HCT116 (cell line): ENCODE measurements around the gene SYT7. TPM values are rescaled to one million over a fixed set of nuclear protein-coding genes. Genes with fewer than 3 reads are reported as not detected.

Experiments used
- ATAC-seq: fragments of 200-7000 bp; cut with Tn5 transposase; 2 replicates; pipeline ENCODE4 v1.9.1; 2020; ENCODE audit warnings: mild to moderate bottlenecking, moderate library complexity
- BruUV-seq: library from RNA; stranded (reverse); fragments of 400-500 nt; replicated peaks from 2 replicates; lab custom pipeline; 2021; lab: Mats Ljungman, UMichigan
- CTCF ChIA-PET: fragments of 300-600 bp; sonication (Branson Sonifier 250); formaldehyde crosslinking; loops from one replicate; lab custom pipeline; 2021; ENCODE audit warnings: antibody characterized with exemption; lab: Charles Lee
- POLR2A ChIA-PET: fragments of 300-600, 350-600 bp; sonication (Branson Sonifier 250); formaldehyde crosslinking; loops from one replicate; lab custom pipeline; 2021; ENCODE audit warnings: antibody characterized with exemption; lab: Charles Lee
- RAD21 ChIA-PET, 2 experiments: fragments of 300-600 bp; sonication (Branson Sonifier 250); formaldehyde crosslinking; loops; one replicate each; lab custom pipeline; 2023; ENCODE audit warnings: low total read pairs in 2 of 2; ENCODE audit not compliant: uncharacterized antibody in 2 of 2, unreplicated experiment in 2 of 2, low non-redundant PET in 1 of 2; lab: Charles Lee
- DNase-seq: peaks from one replicate; pipeline ENCODE4 v3.0.0-alpha.2; 2010; ENCODE audit warnings: low read depth, low spot score
- H2AFZ ChIP-seq: fragments of 200-600 bp; shearing (Covaris generic), sonication (generic); 2 replicates; pipeline ENCODE4 v1.6.1; 2017; ENCODE audit warnings: low read depth, mixed run types, mixed read lengths, antibody characterized with exemption, low read length; ENCODE audit not compliant: poor library complexity, severe bottlenecking
- H3K27ac ChIP-seq: 2 replicates; pipeline ENCODE4 v1.5.1; 2012; ENCODE audit warnings: low read depth, low read length
- H3K27me3 ChIP-seq: fragments of 200-600 bp; sonication (generic); 2 replicates; pipeline ENCODE4 v1.6.1; 2016; ENCODE audit warnings: mixed run types, low read length, mixed read lengths; ENCODE audit not compliant: insufficient read depth
- H3K36me3 ChIP-seq, 2 experiments: fragments of 200-500 bp in 1 of 2; fragments of 200-600 bp in 1 of 2; sonication (Bioruptor generic) in 1 of 2; sonication (generic) in 1 of 2; 2 replicates each; pipeline versions ENCODE4 v1.5.1 to v1.6.1; 2014 to 2016; ENCODE audit warnings: low read length in 2 of 2, inconsistent platforms in 1 of 2, mixed read lengths in 1 of 2, mixed run types in 1 of 2; ENCODE audit not compliant: insufficient read depth in 2 of 2, control insufficient read depth in 1 of 2
- H3K4me1 ChIP-seq, 2 experiments: fragments of 200-600 bp in 1 of 2; sonication (generic) in 1 of 2; 2 replicates each; pipeline versions ENCODE4 v1.5.1 to v1.6.1; 2012 to 2017; ENCODE audit warnings: low read length in 2 of 2, inconsistent platforms in 1 of 2, mild to moderate bottlenecking in 1 of 2, mixed read lengths in 1 of 2, mixed run types in 1 of 2, moderate library complexity in 1 of 2; ENCODE audit not compliant: insufficient read depth in 2 of 2, control insufficient read depth in 1 of 2
- H3K4me2 ChIP-seq: fragments of 200-600 bp; sonication (generic); 2 replicates; pipeline ENCODE4 v1.6.1; 2017; ENCODE audit warnings: mixed run types, low read length, mixed read lengths
- H3K4me3 ChIP-seq, 2 experiments: fragments of 200-600 bp in 1 of 2; sonication (generic) in 1 of 2; replicated peaks in 1 of 2; 2 replicates each; pipeline ENCODE4 v1.5.1; 2011 to 2016; ENCODE audit warnings: low read length in 2 of 2, control low read depth in 1 of 2, low read depth in 1 of 2, mild to moderate bottlenecking in 1 of 2, mixed read lengths in 1 of 2, mixed run types in 1 of 2
- H3K79me2 ChIP-seq: fragments of 200-600 bp; sonication (generic); 2 replicates; pipeline ENCODE4 v1.6.1; 2017; ENCODE audit warnings: mild to moderate bottlenecking, mixed run types, low read length, moderate library complexity, mixed read lengths; ENCODE audit not compliant: insufficient read depth
- H3K9ac ChIP-seq: fragments of 200-600 bp; sonication (generic); 2 replicates; pipeline ENCODE4 v1.6.1; 2016; ENCODE audit warnings: low read length, mixed read lengths
- H3K9me2 ChIP-seq: fragments of 200-600 bp; sonication (generic), shearing (Covaris generic); 2 replicates; pipeline ENCODE4 v1.6.1; 2017; ENCODE audit warnings: mixed run types, mild to moderate bottlenecking, moderate library complexity; ENCODE audit not compliant: insufficient read depth
- H3K9me3 ChIP-seq, 2 experiments: fragments of 200-500 bp in 1 of 2; fragments of 200-600 bp in 1 of 2; sonication (Bioruptor generic) in 1 of 2; sonication (generic) in 1 of 2; 2 replicates each; pipeline ENCODE4 v1.6.1; 2014 to 2017; ENCODE audit warnings: low read length in 2 of 2, mixed read lengths in 2 of 2, inconsistent platforms in 1 of 2, low read depth in 1 of 2, mild to moderate bottlenecking in 1 of 2, mixed run types in 1 of 2, moderate library complexity in 1 of 2; ENCODE audit not compliant: control insufficient read depth in 1 of 2, insufficient read depth in 1 of 2
- H4K20me1 ChIP-seq: fragments of 200-600 bp; sonication (generic), shearing (Covaris generic); 2 replicates; pipeline ENCODE4 v1.6.1; 2017; ENCODE audit warnings: mixed run types, mild to moderate bottlenecking, moderate library complexity; ENCODE audit not compliant: insufficient read depth
- CTCF ChIP-seq, 3 experiments: fragments of 200-600 bp in 1 of 3; sonication (generic) in 1 of 3; IDR thresholded peaks in 2 of 3; conservative IDR thresholded peaks in 1 of 3; 2 replicates each; pipeline ENCODE4 v1.5.1; 2012 to 2017; ENCODE audit warnings: low read depth in 2 of 3, low read length in 2 of 3, antibody characterized with exemption in 1 of 3, borderline replicate concordance in 1 of 3, control low read depth in 1 of 3, mild to moderate bottlenecking in 1 of 3, mixed read lengths in 1 of 3, mixed run types in 1 of 3, moderate library complexity in 1 of 3; ENCODE audit not compliant: insufficient read depth in 1 of 3
- EZH2phosphoT487 ChIP-seq: fragments of 200-600 bp; IDR thresholded peaks from 2 replicates; pipeline ENCODE4 v1.6.1; 2018; ENCODE audit warnings: antibody characterized with exemption, borderline replicate concordance
- FOSL1 ChIP-seq: IDR thresholded peaks from 2 replicates; pipeline ENCODE4 v1.6.1; 2012; ENCODE audit warnings: low read depth
- POLR2AphosphoS5 ChIP-seq: IDR thresholded peaks from 2 replicates; pipeline ENCODE4 v1.6.1; 2011; ENCODE audit warnings: mild to moderate bottlenecking, low read depth, low read length, moderate library complexity
- SIN3A ChIP-seq: IDR thresholded peaks from 2 replicates; pipeline ENCODE4 v1.6.1; 2012; ENCODE audit warnings: low read depth
- SRF ChIP-seq: IDR thresholded peaks from 2 replicates; pipeline ENCODE4 v1.6.1; 2012; ENCODE audit warnings: low read depth
- intact Hi-C: fragments of 100-400 bp; cut with micrococcal nuclease; formaldehyde crosslinking; loops from 2 replicates; pipeline ENCODE4 v1.10.0; 2022
- total RNA-seq: library from RNA; stranded (reverse); gene quantifications from one replicate; pipeline ENCODE4 v1.2.1, GENCODE V29; 2021; ENCODE audit not compliant: unreplicated experiment

The SYT7 gene
- total RNA-seq, 1 experiment from 2014 or later: 27.4 TPM

GRCh38 chr11:61477126-61477525 lies 103.8 kb downstream of the SYT7 start:
- Histone ChIP-seq H3K27me3 (no peaks in the 10 kb centered on the region), H3K27ac (no peak overlapping the region)
- RAD21 ChIA-PET: no interaction called here
- intact Hi-C loops: loop anchor here (1.0 kb wide), 2 partner anchors 40 to 151 kb away; no protein-coding TSS in a partner anchor
- DNase-seq: no peak
- TF ChIP-seq CTCF (IDR thresholded peaks at IDR 0.05 in 2 of 3, conservative IDR thresholded peaks at IDR 0.05 in 1 of 3; ENCODE audit: borderline replicate concordance in 1 of 3, insufficient read depth in 1 of 3, low read depth in 2 of 3, low read length in 2 of 3): no peak
- TF ChIP-seq FOSL1: no peak
- TF ChIP-seq, all 23 proteins: peak for 0
- H4K20me1 ChIP-seq: no peaks in the 10 kb centered on the region
- no peak overlapping the region for H3K9ac ChIP-seq
- no peaks in the 10 kb centered on the region for H3K36me3 ChIP-seq
- no peaks in the 10 kb centered on the region for H3K79me2 ChIP-seq
- CTCF ChIA-PET: interaction anchor here (0.7 to 3.3 kb wide), 8 partner anchors 9 to 161 kb away, joined by 3 to 21 read pairs (median 5); no protein-coding TSS in a partner anchor
- no peak overlapping the region for H3K4me2 ChIP-seq
- no peak overlapping the region for H3K4me3 ChIP-seq
- no peaks in the 10 kb centered on the region for H3K4me1 ChIP-seq
- no TSS peak for BruUV-seq
- ATAC-seq: no peak
- H3K9me3 ChIP-seq: no peaks in the 10 kb centered on the region
- H2AFZ ChIP-seq: no peak overlapping the region
- H3K9me2 ChIP-seq: no peaks in the 10 kb centered on the region
- POLR2A ChIA-PET: no interaction called here

- Histone ChIP-seq H3K27me3 (no peaks in the 10 kb centered on the region), H3K4me1 (no peaks in the 10 kb centered on the region), H3K79me2 (no peaks in the 10 kb centered on the region), H3K4me2 (no peak overlapping the region), H3K4me3 (no peak overlapping the region), H3K36me3 (no peaks in the 10 kb centered on the region; a peak in 1 of 4 replicates), H4K20me1 (no peaks in the 10 kb centered on the region), H3K9me2 (no peaks in the 10 kb centered on the region), H3K27ac (no peak overlapping the region), H3K9me3 (no peaks in the 10 kb centered on the region), H3K9ac (no peak overlapping the region), H2AFZ (no peak overlapping the region)
- CTCF ChIA-PET: interaction anchor here (0.9 to 3.3 kb wide), 3 partner anchors 30 to 162 kb away, joined by 5 to 21 read pairs (median 7); no protein-coding TSS in a partner anchor
- no peak for DNase-seq
- ATAC-seq: no peak
- TF ChIP-seq SIN3A (no peak), EZH2phosphoT487 (no peak), POLR2AphosphoS5 (no peak), SRF (no peak)
- intact Hi-C loops: no loop called here
- POLR2A ChIA-PET: no interaction called here
- no TSS peak for BruUV-seq
- RAD21 ChIA-PET: no interaction called here
Observed at GRCh38 chr11:61476371-61476770, 104.5 kb downstream of the SYT7 start.
